K562 (cell line): ENCODE measurements around the gene STIL. TPM values are rescaled to one million over a fixed set of nuclear protein-coding genes. Genes with fewer than 3 reads are reported as not detected.
"Not testable (repeated sequence)": the region's sequence is repeated elsewhere in the genome, so short reads cannot be mapped to it uniquely, and the experiment has no call there.

ENCODE experiments used
- ATAC-seq: fragments of 200-7000 bp; cut with Tn5 transposase; 3 replicates; pipeline ENCODE4 v1.9.1; 2020; ENCODE audit warnings: moderate library complexity
- BruUV-seq: library from RNA; stranded (reverse); fragments of 400-500 nt; replicated peaks from 2 replicates; lab custom pipeline; 2021; lab: Mats Ljungman, UMichigan
- CTCF ChIA-PET: fragments of 300-600 bp; formaldehyde crosslinking; extraction: SDS; loops from one replicate; lab custom pipeline; 2021; ENCODE audit warnings: low intra/inter-chr PET ratio; lab: Yijun Ruan, JAX
- POLR2A ChIA-PET: fragments of 300-600, 350-650 bp; sonication (Branson Sonifier 250); formaldehyde crosslinking; extraction: SDS; loops from one replicate; lab custom pipeline; 2021; ENCODE audit warnings: antibody characterized with exemption, inconsistent platforms; lab: Yijun Ruan, JAX
- DNase-seq, 4 experiments: peaks; one replicate each; pipeline versions ENCODE4 v3.0.0 to v3.0.0-alpha.2; 2011 to 2018; ENCODE audit warnings: low spot score in 3 of 4, mixed read lengths in 3 of 4; ENCODE audit errors: extremely low read depth in 1 of 4
- FAIRE-seq: peaks from 2 replicates; lab custom pipeline; 2011; peaks lifted over from hg19 to GRCh38; lab: Jason Lieb, UNC
- H2AFZ ChIP-seq: 2 replicates; pipeline ENCODE4 v1.6.0; 2011; ENCODE audit warnings: low read depth, low read length, control low read depth, inconsistent platforms
- H3K27ac ChIP-seq: fragments of 200-600 bp; 3 replicates; pipeline ENCODE4 v1.8.0; 2011; ENCODE audit warnings: low read depth, mild to moderate bottlenecking, control low read depth, inconsistent platforms, low read length, moderate library complexity, mixed read lengths; ENCODE audit errors: extremely low read depth
- H3K27me3 ChIP-seq, 2 experiments: fragments of 300-600 bp in 1 of 2; 2 replicates in 1 of 2; 3 replicates in 1 of 2; pipeline versions ENCODE4 v1.6.0 to v1.8.0; 2011; ENCODE audit warnings: inconsistent platforms in 2 of 2, low read length in 2 of 2, mild to moderate bottlenecking in 1 of 2, mixed read lengths in 1 of 2, moderate library complexity in 1 of 2; ENCODE audit not compliant: control insufficient read depth in 2 of 2, insufficient read depth in 2 of 2
- H3K36me3 ChIP-seq: fragments of 300-600 bp; 3 replicates; pipeline ENCODE4 v1.8.0; 2011; ENCODE audit warnings: mild to moderate bottlenecking, low read length, inconsistent platforms; ENCODE audit not compliant: control insufficient read depth, insufficient read depth
- H3K4me1 ChIP-seq, 2 experiments: fragments of 200-600 bp in 1 of 2; replicated peaks in 1 of 2; 2 replicates in 1 of 2; 3 replicates in 1 of 2; pipeline versions ENCODE4 v1.5.1 to v1.8.0; 2011; ENCODE audit warnings: inconsistent platforms in 2 of 2, low read length in 2 of 2, mild to moderate bottlenecking in 1 of 2, mixed read lengths in 1 of 2, moderate library complexity in 1 of 2; ENCODE audit not compliant: control insufficient read depth in 2 of 2, insufficient read depth in 2 of 2
- H3K4me2 ChIP-seq: 2 replicates; pipeline ENCODE4 v1.6.1; 2011; ENCODE audit warnings: low read length, control low read depth, inconsistent platforms, mixed read lengths; ENCODE audit not compliant: insufficient read depth
- H3K4me3 ChIP-seq: fragments of 200-600 bp; sonication (generic), shearing (Covaris generic); 2 replicates; pipeline ENCODE4 v1.5.1; 2016; ENCODE audit warnings: control low read depth, inconsistent platforms
- H3K79me2 ChIP-seq: fragments of 200-600 bp; 3 replicates; pipeline ENCODE4 v1.8.0; 2011; ENCODE audit warnings: low read length, inconsistent platforms; ENCODE audit not compliant: control insufficient read depth, insufficient read depth
- H3K9ac ChIP-seq, 2 experiments: 2 replicates each; pipeline versions ENCODE4 v1.6.0 to v1.6.1; 2011; ENCODE audit warnings: low read depth in 2 of 2, low read length in 2 of 2, control low read depth in 1 of 2, inconsistent platforms in 1 of 2, mild to moderate bottlenecking in 1 of 2, mixed read lengths in 1 of 2; ENCODE audit not compliant: insufficient read depth in 1 of 2
- H3K9me1 ChIP-seq: one replicate; pipeline ENCODE4 v1.6.0; 2011; ENCODE audit warnings: inconsistent platforms, mild to moderate bottlenecking, low read length, moderate library complexity; ENCODE audit not compliant: control insufficient read depth, insufficient read depth
- H3K9me3 ChIP-seq: replicated peaks from 2 replicates; pipeline ENCODE4 v1.5.1; 2011; ENCODE audit warnings: low read depth, low read length, inconsistent platforms; ENCODE audit not compliant: control insufficient read depth, insufficient read depth
- H4K20me1 ChIP-seq: replicated peaks from 2 replicates; pipeline ENCODE4 v1.6.1; 2011; ENCODE audit warnings: low read length, inconsistent platforms, mixed read lengths; ENCODE audit not compliant: control insufficient read depth, insufficient read depth
- BHLHE40 ChIP-seq: IDR thresholded peaks from 2 replicates; pipeline ENCODE4 v1.6.1; 2011; ENCODE audit warnings: low read length, improper control_type of control experiment
- MBD1 ChIP-seq: fragments of 250-450 bp; sonication (Bioruptor Pico); IDR thresholded peaks from 2 replicates; pipeline ENCODE4 v1.8.0; 2022; ENCODE audit warnings: inconsistent platforms
- TBL1XR1 ChIP-seq, 2 experiments: IDR thresholded peaks; 2 replicates each; pipeline ENCODE4 v1.6.1; 2012; ENCODE audit warnings: improper control_type of control experiment in 2 of 2, low read length in 2 of 2, mild to moderate bottlenecking in 1 of 2
- WGBS: fragments of 100-300 bp; shearing (Covaris generic); methylation state at CpG from one replicate; pipeline ENCODE4 v1.1.6; 2016; ENCODE audit warnings: low coverage, mixed read lengths; ENCODE audit not compliant: insufficient coverage; ENCODE audit errors: missing lambda C conversion rate; 5-methylcytosine and 5-hydroxymethylcytosine counted together
- in situ Hi-C: fragments of 300-500 bp; cut with MboI; formaldehyde crosslinking; loops from 4 replicates; pipeline ENCODE4 v1.15.0; 2018; ENCODE audit warnings: inconsistent platforms, mixed read lengths
- intact Hi-C: fragments of 100-400 bp; cut with micrococcal nuclease; formaldehyde crosslinking; loops from 2 replicates; pipeline ENCODE4 v1.14.2; 2022
- polyA plus RNA-seq, 8 experiments: library from polyadenylated mRNA; depleted of rRNA in 4 of 8; stranded (reverse) in 5 of 8; unstranded in 3 of 8; fragments of >200 nt; fragmentation: Nextera tagmentation in 2 of 8; fragmentation: Illumina TruSeq in 1 of 8; extraction: Ambion mirVana in 2 of 8; extraction: Trizol in 1 of 8; gene quantifications; 2 replicates each; pipeline versions ENCODE4 v1.2.1 to v1.2.3, GENCODE V29; 2011 to 2014; ENCODE audit warnings: inconsistent platforms in 1 of 8, missing spikeins in 1 of 8
- total RNA-seq, 7 experiments: library from RNA; depleted of rRNA in 6 of 7; stranded (reverse); fragments of >200 nt in 6 of 7; fragmentation: Illumina TruSeq in 2 of 7; extraction: Trizol in 2 of 7; gene quantifications; 2 replicates each; pipeline versions ENCODE4 v1.2.1 to v1.2.3, GENCODE V29; 2011 to 2021; ENCODE audit warnings: low replicate concordance in 1 of 7

Gene STIL
- total and polyA plus RNA-seq, 9 of the 15 experiments (the other 6 are each of a cell fraction or from before 2014, with no cell fraction given), result 10.5 to 77.4 (median 39.6) TPM

GRCh38 chr1:47203504-47203903, 110.4 kb downstream of the STIL start:
- H3K27me3 ChIP-seq, H3K4me1 ChIP-seq, FAIRE-seq, H3K36me3 ChIP-seq, H3K9me3 ChIP-seq, CTCF ChIA-PET, DNase-seq, H2AFZ ChIP-seq, H4K20me1 ChIP-seq, ATAC-seq, in situ Hi-C loops, H3K9me1 ChIP-seq, H3K27ac ChIP-seq, H3K9ac ChIP-seq, H3K4me2 ChIP-seq, intact Hi-C loops, H3K4me3 ChIP-seq, H3K79me2 ChIP-seq, BruUV-seq: not testable (repeated sequence)
- 14% methylated on average over 2 of the region's 2 CpGs for WGBS
- POLR2A ChIA-PET, result interaction anchor here (1.1 kb wide), 1 partner anchor 8 kb away, joined by 3 read pairs; no protein-coding TSS in a partner anchor
- TF ChIP-seq MBD1 (CRISPR knock-in tag), result 0 out of 2 replicates have a peak, but pooled peaks have one; percentile 29

- Histone ChIP-seq H3K79me2 (no peaks in the 10 kb centered on the region), H3K9ac (peak overlapping the region in 1 of 2 experiments; percentile 70; a peak in 1 of 4 replicates), H3K9me1 (no peaks in the 10 kb centered on the region), H3K27me3 (no peaks in the 10 kb centered on the region), H4K20me1 (no peaks in the 10 kb centered on the region), H3K9me3 (no peaks in the 10 kb centered on the region), H3K4me2 (no peak overlapping the region), H3K27ac (no peak overlapping the region), H2AFZ (no peak overlapping the region), H3K4me1 (peaks cover 2 to 5% of the 10 kb centered on the region in 2 experiments; a peak in 4 of 5 replicates), H3K4me3 (no peak overlapping the region), H3K36me3 (no peaks in the 10 kb centered on the region)
- FAIRE-seq (no peak), DNase-seq (no peak), ATAC-seq (no peak)
- no TSS peak for BruUV-seq
- TF ChIP-seq TBL1XR1 (IDR thresholded peaks at IDR 0.05; ENCODE audit: low read length in 2 of 2), result no peak
- peak; percentile 34; the same call in 1 of the 2 replicates for TF ChIP-seq BHLHE40
- in situ Hi-C loops, result no loop called here
- CTCF ChIA-PET, result no interaction called here
- POLR2A ChIA-PET, result interaction anchor here (0.5 to 3.8 kb wide), 8 partner anchors 9 to 258 kb away, joined by 3 to 39 read pairs (median 6); no protein-coding TSS in a partner anchor
- intact Hi-C loops, result no loop called here
- 38% methylated on average over 4 of the region's 4 CpGs for WGBS
Measured at GRCh38 chr1:47201179-47201578, 112.8 kb downstream of the STIL start.

Other genes with a start within 250 kb of the STIL start
- gene CYP4Z1, start 246.9 kb downstream of the STIL start, total RNA-seq (2014; rRNA removed), result not detected in 2 replicates
- gene CYP4Z1, start 246.9 kb downstream of the STIL start, total RNA-seq (2014; rRNA removed; fragmentation: Illumina TruSeq; extraction: Trizol), result not detected in 2 replicates
- not detected in 2 replicates for gene CYP4Z1, start 246.9 kb downstream of the STIL start, total RNA-seq (2015; rRNA removed; fragmentation: Illumina TruSeq; extraction: Trizol)
- not detected in 2 replicates for gene CYP4Z1, start 246.9 kb downstream of the STIL start, total RNA-seq (2021)
- gene CYP4Z1, start 246.9 kb downstream of the STIL start, polyA plus RNA-seq (2011; rRNA removed), result not detected in 2 replicates
- gene CYP4Z1, start 246.9 kb downstream of the STIL start, polyA plus RNA-seq (2014; fragmentation: Illumina TruSeq; extraction: Trizol), result not detected in 2 replicates
- not detected for gene CYP4Z1, start 246.9 kb downstream of the STIL start, polyA plus RNA-seq (2014; fragmentation: Nextera tagmentation; extraction: Ambion mirVana)
- gene CYP4Z1, start 246.9 kb downstream of the STIL start, polyA plus RNA-seq (2014; rRNA removed), result not detected in 2 replicates
- gene CYP4A22, start 176.7 kb downstream of the STIL start, total RNA-seq (2014; rRNA removed), result not detected in 2 replicates
- not detected in 2 replicates for gene CYP4A22, start 176.7 kb downstream of the STIL start, total RNA-seq (2014; rRNA removed; fragmentation: Illumina TruSeq; extraction: Trizol)
- not detected in 2 replicates for gene CYP4A22, start 176.7 kb downstream of the STIL start, total RNA-seq (2015; rRNA removed; fragmentation: Illumina TruSeq; extraction: Trizol)
- gene CYP4A22, start 176.7 kb downstream of the STIL start, total RNA-seq (2021), result 0.07 TPM in 1 of 2 replicates, not detected in the other
- not detected in 2 replicates for gene CYP4A22, start 176.7 kb downstream of the STIL start, polyA plus RNA-seq (2011; rRNA removed)
- not detected in 2 replicates for gene CYP4A22, start 176.7 kb downstream of the STIL start, polyA plus RNA-seq (2014; fragmentation: Illumina TruSeq; extraction: Trizol)
- gene CYP4A22, start 176.7 kb downstream of the STIL start, polyA plus RNA-seq (2014; fragmentation: Nextera tagmentation; extraction: Ambion mirVana), result not detected
- gene CYP4A22, start 176.7 kb downstream of the STIL start, polyA plus RNA-seq (2014; rRNA removed), result not detected in 2 replicates
- 0.33 and 0.59 TPM in 2 replicates for gene PDZK1IP1, start 124.1 kb downstream of the STIL start, total RNA-seq (2014; rRNA removed)
- gene PDZK1IP1, start 124.1 kb downstream of the STIL start, total RNA-seq (2014; rRNA removed; fragmentation: Illumina TruSeq; extraction: Trizol), result not detected in 2 replicates
- not detected in 2 replicates for gene PDZK1IP1, start 124.1 kb downstream of the STIL start, total RNA-seq (2015; rRNA removed; fragmentation: Illumina TruSeq; extraction: Trizol)
- 0.33 and 0.49 TPM in 2 replicates for gene PDZK1IP1, start 124.1 kb downstream of the STIL start, total RNA-seq (2021)
- gene PDZK1IP1, start 124.1 kb downstream of the STIL start, polyA plus RNA-seq (2011; rRNA removed), result 0.17 and 0.64 TPM in 2 replicates
- 0.32 and 0.68 TPM in 2 replicates for gene PDZK1IP1, start 124.1 kb downstream of the STIL start, polyA plus RNA-seq (2014; fragmentation: Illumina TruSeq; extraction: Trizol)
- gene PDZK1IP1, start 124.1 kb downstream of the STIL start, polyA plus RNA-seq (2014; fragmentation: Nextera tagmentation; extraction: Ambion mirVana), result under 1 TPM; 0.45 to 0.55 TPM
- gene PDZK1IP1, start 124.1 kb downstream of the STIL start, polyA plus RNA-seq (2014; rRNA removed), result 0.32 and 0.53 TPM in 2 replicates
- 59.7 and 103 TPM in 2 replicates for gene TAL1, start 81.9 kb downstream of the STIL start, total RNA-seq (2014; rRNA removed)
- gene TAL1, start 81.9 kb downstream of the STIL start, total RNA-seq (2014; rRNA removed; fragmentation: Illumina TruSeq; extraction: Trizol), result 67.6 and 79.8 TPM in 2 replicates
- 63.5 and 68.1 TPM in 2 replicates for gene TAL1, start 81.9 kb downstream of the STIL start, total RNA-seq (2015; rRNA removed; fragmentation: Illumina TruSeq; extraction: Trizol)
- 76.5 and 81.3 TPM in 2 replicates for gene TAL1, start 81.9 kb downstream of the STIL start, total RNA-seq (2021)
- 51.1 and 53.3 TPM in 2 replicates for gene TAL1, start 81.9 kb downstream of the STIL start, polyA plus RNA-seq (2011; rRNA removed)
- 72.3 and 106 TPM in 2 replicates for gene TAL1, start 81.9 kb downstream of the STIL start, polyA plus RNA-seq (2014; fragmentation: Illumina TruSeq; extraction: Trizol)
- 10 to 100 TPM; 18.5 to 22.9 TPM for gene TAL1, start 81.9 kb downstream of the STIL start, polyA plus RNA-seq (2014; fragmentation: Nextera tagmentation; extraction: Ambion mirVana)
- gene TAL1, start 81.9 kb downstream of the STIL start, polyA plus RNA-seq (2014; rRNA removed), result 42.7 and 49.5 TPM in 2 replicates
- 107 TPM in 2 replicates for gene CMPK1, start 19.6 kb upstream of the STIL start, total RNA-seq (2014; rRNA removed)
- gene CMPK1, start 19.6 kb upstream of the STIL start, total RNA-seq (2014; rRNA removed; fragmentation: Illumina TruSeq; extraction: Trizol), result 197 and 229 TPM in 2 replicates
- 175 and 194 TPM in 2 replicates for gene CMPK1, start 19.6 kb upstream of the STIL start, total RNA-seq (2015; rRNA removed; fragmentation: Illumina TruSeq; extraction: Trizol)
- 164 and 165 TPM in 2 replicates for gene CMPK1, start 19.6 kb upstream of the STIL start, total RNA-seq (2021)
- gene CMPK1, start 19.6 kb upstream of the STIL start, polyA plus RNA-seq (2011; rRNA removed), result 70.2 and 89.2 TPM in 2 replicates
- 169 and 179 TPM in 2 replicates for gene CMPK1, start 19.6 kb upstream of the STIL start, polyA plus RNA-seq (2014; fragmentation: Illumina TruSeq; extraction: Trizol)
- gene CMPK1, start 19.6 kb upstream of the STIL start, polyA plus RNA-seq (2014; fragmentation: Nextera tagmentation; extraction: Ambion mirVana), result 10 to 100 TPM; 54.5 to 67.3 TPM
- gene CMPK1, start 19.6 kb upstream of the STIL start, polyA plus RNA-seq (2014; rRNA removed), result 116 and 126 TPM in 2 replicates
- gene FOXE3, start 102.1 kb upstream of the STIL start, total RNA-seq (2014; rRNA removed), result not detected in 2 replicates
- gene FOXE3, start 102.1 kb upstream of the STIL start, total RNA-seq (2014; rRNA removed; fragmentation: Illumina TruSeq; extraction: Trizol), result not detected in 2 replicates
- gene FOXE3, start 102.1 kb upstream of the STIL start, total RNA-seq (2015; rRNA removed; fragmentation: Illumina TruSeq; extraction: Trizol), result not detected in 2 replicates
- gene FOXE3, start 102.1 kb upstream of the STIL start, total RNA-seq (2021), result not detected in 2 replicates
- gene FOXE3, start 102.1 kb upstream of the STIL start, polyA plus RNA-seq (2011; rRNA removed), result not detected in 2 replicates
- gene FOXE3, start 102.1 kb upstream of the STIL start, polyA plus RNA-seq (2014; fragmentation: Illumina TruSeq; extraction: Trizol), result not detected in 2 replicates
- gene FOXE3, start 102.1 kb upstream of the STIL start, polyA plus RNA-seq (2014; fragmentation: Nextera tagmentation; extraction: Ambion mirVana), result not detected
- not detected in 2 replicates for gene FOXE3, start 102.1 kb upstream of the STIL start, polyA plus RNA-seq (2014; rRNA removed)
- gene FOXD2, start 123.9 kb upstream of the STIL start, total RNA-seq (2014; rRNA removed), result 1.2 TPM in 2 replicates
- 0.22 and 0.26 TPM in 2 replicates for gene FOXD2, start 123.9 kb upstream of the STIL start, total RNA-seq (2014; rRNA removed; fragmentation: Illumina TruSeq; extraction: Trizol)
- 0.26 and 0.33 TPM in 2 replicates for gene FOXD2, start 123.9 kb upstream of the STIL start, total RNA-seq (2015; rRNA removed; fragmentation: Illumina TruSeq; extraction: Trizol)
- gene FOXD2, start 123.9 kb upstream of the STIL start, total RNA-seq (2021), result 0.86 and 1.2 TPM in 2 replicates
- 0.15 and 0.27 TPM in 2 replicates for gene FOXD2, start 123.9 kb upstream of the STIL start, polyA plus RNA-seq (2011; rRNA removed)
- 0.19 and 0.22 TPM in 2 replicates for gene FOXD2, start 123.9 kb upstream of the STIL start, polyA plus RNA-seq (2014; fragmentation: Illumina TruSeq; extraction: Trizol)
- under 1 TPM; 0.06 to 0.07 TPM for gene FOXD2, start 123.9 kb upstream of the STIL start, polyA plus RNA-seq (2014; fragmentation: Nextera tagmentation; extraction: Ambion mirVana)
- 0.46 and 0.53 TPM in 2 replicates for gene FOXD2, start 123.9 kb upstream of the STIL start, polyA plus RNA-seq (2014; rRNA removed)